GM12891 (cell line): ENCODE results near the gene UPK2.
"Not testable (repeated sequence)": the region's sequence is repeated elsewhere in the genome, so short reads cannot be mapped to it uniquely, and the experiment has no call there.

Experiments
- DNase-seq: peaks from one replicate; pipeline ENCODE4 v3.0.0; 2011; ENCODE audit warnings: low spot score; ENCODE audit not compliant: insufficient read length
- FAIRE-seq: peaks from 2 replicates; lab custom pipeline; 2011; peaks lifted over from hg19 to GRCh38; lab: Jason Lieb, UNC
- PAX5 ChIP-seq: IDR thresholded peaks from 2 replicates; pipeline ENCODE4 v1.6.1; 2011; ENCODE audit warnings: low read length, moderate library complexity, mild to moderate bottlenecking; ENCODE audit not compliant: insufficient read depth, severe bottlenecking
- POLR2A ChIP-seq: IDR thresholded peaks from 2 replicates; pipeline ENCODE4 v1.6.1; 2011; ENCODE audit warnings: low read depth, low read length, control low read depth
- POLR2AphosphoS5 ChIP-seq: IDR thresholded peaks from 2 replicates; pipeline ENCODE4 v1.6.1; 2011; ENCODE audit warnings: low read depth, low read length, control low read depth
- POU2F2 ChIP-seq: IDR thresholded peaks from 2 replicates; pipeline ENCODE4 v1.6.1; 2011; ENCODE audit warnings: low read depth, mild to moderate bottlenecking, control low read depth, low read length, moderate library complexity
- SPI1 ChIP-seq: IDR thresholded peaks from 2 replicates; pipeline ENCODE4 v1.6.1; 2011; ENCODE audit warnings: low read depth, low read length, control low read depth
- TAF1 ChIP-seq: IDR thresholded peaks from 2 replicates; pipeline ENCODE4 v1.6.1; 2011; ENCODE audit warnings: low read depth, low read length, control low read depth

The UPK2 gene

GRCh38 chr11:118984825-118985224, 28.7 kb downstream of the UPK2 start:
- FAIRE-seq = no peak
- TF ChIP-seq SPI1 (no peak), TAF1 (no peak), POLR2AphosphoS5 (no peak), POLR2A (no peak), POU2F2 (no peak), PAX5 (no peak)

GRCh38 chr11:118988280-118988679, 32.2 kb downstream of the UPK2 start:
- no peak for FAIRE-seq
- no peak for DNase-seq
- TF ChIP-seq SPI1 (no peak), PAX5 (no peak), POLR2A (no peak), POU2F2 (no peak), TAF1 (no peak), POLR2AphosphoS5 (no peak)

More at GRCh38 chr11:118984825-118985224, 28.7 kb downstream of the UPK2 start:
- no peak for DNase-seq

GRCh38 chr11:118991486-118992038, 35.5 kb downstream of the UPK2 start:
- not testable (repeated sequence) for DNase-seq, FAIRE-seq

- FAIRE-seq = no peak
- DNase-seq = peak; percentile 58
- TF ChIP-seq POU2F2 = no peak
- no peak for TF ChIP-seq PAX5
- TF ChIP-seq POLR2A = no peak
- TF ChIP-seq POLR2AphosphoS5 = no peak
- TF ChIP-seq TAF1 = no peak
- TF ChIP-seq SPI1 = no peak
Measured at GRCh38 chr11:118996926-118997626, 41.0 kb downstream of the UPK2 start.

GRCh38 chr11:118997627-118998387, 41.7 kb downstream of the UPK2 start, which contains the start of gene CENATAC:
Gene CENATAC, plus strand, starts transcription at chr11:118998138. Its CDS starts 60 bp downstream, at chr11:118998198.
- DNase-seq (peak; percentile 96), FAIRE-seq (peak; percentile 98)
- peak; percentile 86 for TF ChIP-seq POLR2A
- TF ChIP-seq TAF1 = peak; percentile 56; the same call in 1 of the 2 replicates
- TF ChIP-seq POLR2AphosphoS5 = peak; percentile 82
- TF ChIP-seq POU2F2 = no peak

- DNase-seq (no peak), FAIRE-seq (no peak)
Measured at GRCh38 chr11:118998388-118998717, 42.3 kb downstream of the UPK2 start.

GRCh38 chr11:118998822-118999221, 42.7 kb downstream of the UPK2 start:
- FAIRE-seq (no peak), DNase-seq (no peak)
- TF ChIP-seq SPI1 (no peak), PAX5 (no peak), TAF1 (no peak), POLR2AphosphoS5 (no peak), POU2F2 (no peak), POLR2A (no peak)

More at GRCh38 chr11:118998388-118998717, 42.3 kb downstream of the UPK2 start:
- TF ChIP-seq SPI1 = no peak
- TF ChIP-seq POLR2A = no peak
- TF ChIP-seq PAX5 = no peak
- TF ChIP-seq TAF1 = no peak
- TF ChIP-seq POLR2AphosphoS5 = no peak
- TF ChIP-seq POU2F2 = no peak

GRCh38 chr11:119000906-119001305, 44.8 kb downstream of the UPK2 start:
- no peak for TF ChIP-seq POU2F2
- no peak for TF ChIP-seq POLR2A
- no peak for TF ChIP-seq SPI1
- no peak for TF ChIP-seq PAX5
- TF ChIP-seq TAF1 = no peak
- no peak for TF ChIP-seq POLR2AphosphoS5
- DNase-seq (no peak), FAIRE-seq (no peak)

GRCh38 chr11:119006656-119007055, 50.6 kb downstream of the UPK2 start:
- no peak for FAIRE-seq
- no peak for DNase-seq
- TF ChIP-seq PAX5 = no peak
- TF ChIP-seq POLR2AphosphoS5 = no peak
- no peak for TF ChIP-seq POU2F2
- TF ChIP-seq TAF1 = no peak
- no peak for TF ChIP-seq SPI1
- no peak for TF ChIP-seq POLR2A
